Endothelial cell (in vitro differentiated cells): ENCODE measurements around the gene PRSS53. TPM values are rescaled to one million over a fixed set of nuclear protein-coding genes. Genes with fewer than 3 reads are reported as not detected.
A peak's percentile ranks its signal among the peaks of the same experiment; 100 is the strongest.

ENCODE experiments used
- DNase-seq: peaks from one replicate; pipeline ENCODE4 v3.0.0; 2021; ENCODE audit warnings: low spot score
- H3K27ac Mint-ChIP-seq: one replicate; pipeline ENCODE4 v1.8.0; 2021; ENCODE audit warnings: mixed read lengths, inconsistent platforms; ENCODE audit not compliant: unreplicated experiment
- H3K27me3 Mint-ChIP-seq: one replicate; pipeline ENCODE4 v1.8.0; 2021; ENCODE audit warnings: mild to moderate bottlenecking, moderate library complexity, mixed read lengths, inconsistent platforms; ENCODE audit not compliant: unreplicated experiment
- H3K36me3 Mint-ChIP-seq: one replicate; pipeline ENCODE4 v1.8.0; 2021; ENCODE audit warnings: mild to moderate bottlenecking, low read depth, mixed read lengths, inconsistent platforms; ENCODE audit not compliant: unreplicated experiment
- H3K4me1 Mint-ChIP-seq: one replicate; pipeline ENCODE4 v1.8.0; 2021; ENCODE audit warnings: mild to moderate bottlenecking, mixed read lengths, inconsistent platforms; ENCODE audit not compliant: unreplicated experiment
- H3K4me3 Mint-ChIP-seq: one replicate; pipeline ENCODE4 v1.8.0; 2021; ENCODE audit warnings: mild to moderate bottlenecking, mixed read lengths, inconsistent platforms; ENCODE audit not compliant: unreplicated experiment
- H3K9me3 Mint-ChIP-seq: one replicate; pipeline ENCODE4 v1.8.0; 2021; ENCODE audit warnings: mixed read lengths, inconsistent platforms; ENCODE audit not compliant: unreplicated experiment
- total RNA-seq: library from RNA; stranded (reverse); fragmentation: NEBNext Ultra II Directional; extraction: Animal tissue kit (Norgen Biotek cat#: 25700); gene quantifications from one replicate; pipeline ENCODE4 v1.2.1, GENCODE V29; 2021; ENCODE audit not compliant: unreplicated experiment
- TF ChIP-seq, protein P1 (sequence below): fragments of 200-600 bp; sonication (generic); IDR thresholded peaks from one replicate; pipeline ENCODE4 v1.5.0; 2021; ENCODE audit warnings: antibody characterized with exemption; ENCODE audit not compliant: unreplicated experiment

The PRSS53 gene
- total RNA-seq, 1 donor from 2014 or later, result 1.8 TPM

- Mint-ChIP-seq H3K27ac (no peak overlapping the region), H3K4me3 (no peak overlapping the region), H3K27me3 (peaks cover 20% of the 10 kb centered on the region)
These were observed 21.4 kb downstream of the PRSS53 start for GRCh38 chr16:31067342-31067741.

GRCh38 chr16:31064882-31065461, 23.8 kb downstream of the PRSS53 start:
- Mint-ChIP-seq H3K4me3 (peak overlapping the region; percentile 80), H3K9me3 (no peaks in the 10 kb centered on the region)

More at GRCh38 chr16:31067342-31067741, 21.4 kb downstream of the PRSS53 start:
- DNase-seq, result no peak
- peaks cover 11% of the 10 kb centered on the region for H3K36me3 Mint-ChIP-seq
- H3K9me3 Mint-ChIP-seq, result no peaks in the 10 kb centered on the region
- TF ChIP-seq, protein P1, sequence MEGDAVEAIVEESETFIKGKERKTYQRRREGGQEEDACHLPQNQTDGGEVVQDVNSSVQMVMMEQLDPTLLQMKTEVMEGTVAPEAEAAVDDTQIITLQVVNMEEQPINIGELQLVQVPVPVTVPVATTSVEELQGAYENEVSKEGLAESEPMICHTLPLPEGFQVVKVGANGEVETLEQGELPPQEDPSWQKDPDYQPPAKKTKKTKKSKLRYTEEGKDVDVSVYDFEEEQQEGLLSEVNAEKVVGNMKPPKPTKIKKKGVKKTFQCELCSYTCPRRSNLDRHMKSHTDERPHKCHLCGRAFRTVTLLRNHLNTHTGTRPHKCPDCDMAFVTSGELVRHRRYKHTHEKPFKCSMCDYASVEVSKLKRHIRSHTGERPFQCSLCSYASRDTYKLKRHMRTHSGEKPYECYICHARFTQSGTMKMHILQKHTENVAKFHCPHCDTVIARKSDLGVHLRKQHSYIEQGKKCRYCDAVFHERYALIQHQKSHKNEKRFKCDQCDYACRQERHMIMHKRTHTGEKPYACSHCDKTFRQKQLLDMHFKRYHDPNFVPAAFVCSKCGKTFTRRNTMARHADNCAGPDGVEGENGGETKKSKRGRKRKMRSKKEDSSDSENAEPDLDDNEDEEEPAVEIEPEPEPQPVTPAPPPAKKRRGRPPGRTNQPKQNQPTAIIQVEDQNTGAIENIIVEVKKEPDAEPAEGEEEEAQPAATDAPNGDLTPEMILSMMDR, result no peak
- H3K4me1 Mint-ChIP-seq, result peaks cover 39% of the 10 kb centered on the region

GRCh38 chr16:31063843-31064611, 24.7 kb downstream of the PRSS53 start:
- TF ChIP-seq, protein P1, result no peak
- peaks cover 22% of the 10 kb centered on the region for H3K27me3 Mint-ChIP-seq
- H3K27ac Mint-ChIP-seq, result peak overlapping the region; percentile 97
- H3K9me3 Mint-ChIP-seq, result no peaks in the 10 kb centered on the region
- peaks cover 19% of the 10 kb centered on the region for H3K36me3 Mint-ChIP-seq
- H3K4me3 Mint-ChIP-seq, result peak overlapping the region; percentile 80
- H3K4me1 Mint-ChIP-seq, result peaks cover 31% of the 10 kb centered on the region
- DNase-seq, result no peak

More at GRCh38 chr16:31064882-31065461, 23.8 kb downstream of the PRSS53 start:
- no peak for DNase-seq
- H3K27me3 Mint-ChIP-seq, result peaks cover 22% of the 10 kb centered on the region
- peaks cover 31% of the 10 kb centered on the region for H3K4me1 Mint-ChIP-seq
- TF ChIP-seq, protein P1, result no peak
- H3K36me3 Mint-ChIP-seq, result peaks cover 19% of the 10 kb centered on the region
- H3K27ac Mint-ChIP-seq, result peak overlapping the region; percentile 97

- Mint-ChIP-seq H3K27me3 (peaks cover 22% of the 10 kb centered on the region), H3K4me3 (peak overlapping the region; percentile 76), H3K4me1 (peaks cover 31% of the 10 kb centered on the region), H3K9me3 (no peaks in the 10 kb centered on the region), H3K27ac (peak overlapping the region; percentile 97), H3K36me3 (peaks cover 19% of the 10 kb centered on the region)
- TF ChIP-seq, protein P1, result no peak
- DNase-seq, result no peak
These were observed 25.3 kb downstream of the PRSS53 start for GRCh38 chr16:31063495-31063842.

DNA sequence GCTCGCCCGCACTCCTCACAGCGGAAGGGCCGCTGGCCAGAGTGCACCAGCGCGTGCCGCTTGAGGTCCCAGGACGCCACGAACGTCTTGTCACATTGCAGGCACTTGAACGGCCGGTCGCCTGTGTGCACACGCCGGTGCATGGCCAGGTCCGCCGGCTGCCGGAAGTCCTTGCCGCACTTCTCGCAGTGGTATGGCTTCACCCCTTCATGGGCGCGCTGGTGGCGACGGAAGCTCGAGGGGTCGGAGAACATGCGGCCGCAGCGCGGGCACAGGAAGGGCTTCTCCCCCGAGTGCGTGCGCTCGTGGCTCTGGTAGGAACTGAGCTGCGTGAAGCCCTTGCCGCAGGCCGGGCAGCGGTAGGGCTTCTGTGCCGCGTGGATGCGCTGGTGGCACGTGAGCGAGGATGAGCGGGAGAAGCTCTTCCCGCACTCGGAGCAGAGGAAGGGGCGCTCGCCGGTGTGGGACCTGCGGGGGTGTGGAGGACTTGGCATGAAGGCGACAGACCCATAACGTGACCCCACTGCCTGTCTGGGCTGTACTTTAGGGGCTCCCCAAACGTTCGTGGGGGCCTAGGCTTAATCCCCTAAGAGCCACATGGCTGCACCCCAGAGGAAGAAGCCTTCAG, 26.8 kb downstream of the PRSS53 start:
- no peak overlapping the region for H3K4me3 Mint-ChIP-seq
- no peaks in the 10 kb centered on the region for H3K9me3 Mint-ChIP-seq
- peaks cover 31% of the 10 kb centered on the region for H3K4me1 Mint-ChIP-seq
- TF ChIP-seq, protein P1, result no peak
- no peak for DNase-seq
- H3K27me3 Mint-ChIP-seq, result peaks cover 22% of the 10 kb centered on the region
- no peak overlapping the region for H3K27ac Mint-ChIP-seq
- H3K36me3 Mint-ChIP-seq, result peaks cover 19% of the 10 kb centered on the region
